Neural cell (in vitro differentiated cells): Measurements from ENCODE around the gene CASKIN2.

Experiments
- CTCF ChIP-seq: fragments of 450-650 bp; IDR thresholded peaks from 2 replicates; pipeline ENCODE4 v1.5.1; 2014; ENCODE audit warnings: antibody characterized with exemption, mild to moderate bottlenecking, moderate library complexity; ENCODE audit not compliant: poor library complexity, severe bottlenecking
- POLR2AphosphoS5 ChIP-seq: IDR thresholded peaks from 2 replicates; pipeline ENCODE4 v1.6.1; 2012
- RAD21 ChIP-seq: fragments of 450-650 bp; conservative IDR thresholded peaks from 2 replicates; pipeline ENCODE4 v1.6.1; 2014; ENCODE audit warnings: antibody characterized with exemption, mild to moderate bottlenecking, moderate library complexity

DNA sequence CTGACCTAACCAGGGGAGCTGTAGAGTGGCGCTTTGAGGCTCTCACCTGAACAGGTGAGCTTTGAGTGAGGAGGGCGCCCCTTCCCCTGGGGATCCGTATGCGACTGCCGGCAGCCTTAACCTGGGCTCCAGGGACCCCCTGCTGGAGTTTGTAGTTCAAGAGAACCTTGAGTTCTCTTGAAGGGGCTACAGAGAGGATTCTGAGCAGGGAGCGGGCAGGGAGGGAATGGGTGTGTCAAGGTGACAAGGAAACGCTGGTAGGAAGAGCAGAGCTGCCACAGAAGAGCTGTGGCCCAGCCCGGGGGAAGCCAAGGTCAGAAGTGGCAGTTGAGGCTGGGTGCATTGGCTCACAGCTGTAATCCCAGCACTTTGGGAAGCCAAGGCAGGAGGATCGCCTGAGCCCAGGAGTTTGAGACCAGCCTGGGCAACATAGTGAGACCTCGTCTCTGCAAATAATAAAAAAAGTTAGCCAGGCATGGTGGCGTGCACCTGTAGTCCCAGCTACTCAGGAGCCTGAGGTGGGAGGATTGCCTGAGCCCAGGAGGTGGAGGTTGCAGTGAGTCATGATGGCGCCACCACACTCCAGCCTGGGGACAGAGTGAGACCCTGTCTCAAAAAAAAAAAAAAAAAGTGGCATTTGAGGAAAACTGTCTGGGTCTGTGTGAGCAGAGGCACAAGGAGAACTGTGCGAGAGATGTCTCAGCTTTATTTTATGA is 11.4 kb upstream of the CASKIN2 start:
- TF ChIP-seq CTCF = no peak
- no peak for TF ChIP-seq POLR2AphosphoS5
- TF ChIP-seq RAD21 = no peak
